Progenitor cell of endocrine pancreas (in vitro differentiated cells): Measurements from ENCODE around the gene PDLIM3. TPM values are rescaled to one million over a fixed set of nuclear protein-coding genes. Genes with fewer than 3 reads are reported as not detected.
A peak's percentile ranks its signal among the peaks of the same experiment; 100 is the strongest.
"Not testable (repeated sequence)": the region's sequence is repeated elsewhere in the genome, so short reads cannot be mapped to it uniquely, and the experiment has no call there.

Experiments used
- DNase-seq: peaks from one replicate; pipeline ENCODE4 v3.0.0; 2021; ENCODE audit warnings: low spot score; ENCODE audit not compliant: unreplicated experiment
- H3K27ac Mint-ChIP-seq: 2 replicates; pipeline ENCODE4 v1.8.0; 2021; ENCODE audit warnings: mild to moderate bottlenecking, moderate library complexity, mixed read lengths
- H3K27me3 Mint-ChIP-seq: 2 replicates; pipeline ENCODE4 v1.8.0; 2021; ENCODE audit warnings: mixed read lengths
- H3K36me3 Mint-ChIP-seq: 2 replicates; pipeline ENCODE4 v1.8.0; 2022; ENCODE audit warnings: mixed read lengths; ENCODE audit not compliant: insufficient read depth
- H3K4me1 Mint-ChIP-seq: 2 replicates; pipeline ENCODE4 v1.8.0; 2021; ENCODE audit warnings: low read depth, mixed read lengths
- H3K4me3 Mint-ChIP-seq: 2 replicates; pipeline ENCODE4 v1.8.0; 2021; ENCODE audit warnings: low read depth, mild to moderate bottlenecking, moderate library complexity, mixed read lengths
- H3K9me3 Mint-ChIP-seq: 2 replicates; pipeline ENCODE4 v1.8.0; 2021; ENCODE audit warnings: low read depth, mixed read lengths
- total RNA-seq: library from RNA; stranded (reverse); gene quantifications from 2 replicates; pipeline ENCODE4 v1.2.1, GENCODE V29; 2021
- TF ChIP-seq, protein P1 (sequence below): fragments of 200-600 bp; sonication (generic); IDR thresholded peaks from one replicate; pipeline ENCODE4 v1.5.0; 2021; ENCODE audit warnings: antibody characterized with exemption, mild to moderate bottlenecking; ENCODE audit not compliant: unreplicated experiment

The PDLIM3 gene
- total RNA-seq, 1 donor from 2014 or later = 3.2 TPM

DNA sequence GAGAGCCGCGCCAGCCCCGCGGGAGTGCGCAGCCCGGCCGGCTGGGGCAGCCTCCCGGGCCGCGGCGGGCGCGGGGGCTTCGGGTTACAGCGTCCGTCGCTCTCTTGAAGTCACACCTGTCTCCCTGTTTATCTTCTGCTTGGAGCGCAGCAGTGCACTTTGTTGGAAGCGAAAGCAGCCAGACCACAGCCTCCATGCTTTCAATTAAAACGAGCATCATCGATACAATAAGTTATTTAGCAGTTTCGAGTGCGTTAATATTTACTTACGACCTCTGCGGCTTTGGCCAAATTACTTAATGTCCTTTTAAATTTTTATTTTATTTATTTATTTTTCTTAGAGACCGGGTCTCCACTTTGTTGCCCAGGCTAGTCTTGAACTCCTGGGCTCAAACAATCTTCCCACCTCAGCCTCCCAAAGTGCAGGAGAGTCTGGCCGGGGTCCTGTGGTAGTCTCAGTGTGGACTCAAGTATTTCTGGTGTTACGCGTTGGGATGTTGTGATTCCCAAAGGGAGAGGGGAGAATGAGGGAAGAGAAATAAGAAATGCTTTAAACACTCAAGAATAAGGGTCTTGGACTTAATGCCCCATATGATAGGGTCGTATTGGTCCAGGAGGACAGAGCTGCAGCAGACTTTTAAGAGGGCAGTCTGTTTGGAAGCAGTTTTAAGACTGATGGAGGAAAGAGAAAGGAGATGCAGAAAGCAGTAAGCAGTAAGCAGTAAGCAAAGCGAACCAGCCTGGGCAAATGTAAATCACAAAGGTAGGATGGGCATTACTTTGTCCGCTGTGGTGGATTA is 504 bp upstream of the PDLIM3 start:
- Mint-ChIP-seq H3K4me1 (peaks cover 2% of the 10 kb centered on the region), H3K27me3 (peaks cover 33% of the 10 kb centered on the region), H3K4me3 (peak overlapping the region; percentile 68), H3K36me3 (no peaks in the 10 kb centered on the region), H3K9me3 (no peaks in the 10 kb centered on the region), H3K27ac (no peak overlapping the region)
- TF ChIP-seq, protein P1, sequence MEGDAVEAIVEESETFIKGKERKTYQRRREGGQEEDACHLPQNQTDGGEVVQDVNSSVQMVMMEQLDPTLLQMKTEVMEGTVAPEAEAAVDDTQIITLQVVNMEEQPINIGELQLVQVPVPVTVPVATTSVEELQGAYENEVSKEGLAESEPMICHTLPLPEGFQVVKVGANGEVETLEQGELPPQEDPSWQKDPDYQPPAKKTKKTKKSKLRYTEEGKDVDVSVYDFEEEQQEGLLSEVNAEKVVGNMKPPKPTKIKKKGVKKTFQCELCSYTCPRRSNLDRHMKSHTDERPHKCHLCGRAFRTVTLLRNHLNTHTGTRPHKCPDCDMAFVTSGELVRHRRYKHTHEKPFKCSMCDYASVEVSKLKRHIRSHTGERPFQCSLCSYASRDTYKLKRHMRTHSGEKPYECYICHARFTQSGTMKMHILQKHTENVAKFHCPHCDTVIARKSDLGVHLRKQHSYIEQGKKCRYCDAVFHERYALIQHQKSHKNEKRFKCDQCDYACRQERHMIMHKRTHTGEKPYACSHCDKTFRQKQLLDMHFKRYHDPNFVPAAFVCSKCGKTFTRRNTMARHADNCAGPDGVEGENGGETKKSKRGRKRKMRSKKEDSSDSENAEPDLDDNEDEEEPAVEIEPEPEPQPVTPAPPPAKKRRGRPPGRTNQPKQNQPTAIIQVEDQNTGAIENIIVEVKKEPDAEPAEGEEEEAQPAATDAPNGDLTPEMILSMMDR = no peak
- no peak for DNase-seq

DNA sequence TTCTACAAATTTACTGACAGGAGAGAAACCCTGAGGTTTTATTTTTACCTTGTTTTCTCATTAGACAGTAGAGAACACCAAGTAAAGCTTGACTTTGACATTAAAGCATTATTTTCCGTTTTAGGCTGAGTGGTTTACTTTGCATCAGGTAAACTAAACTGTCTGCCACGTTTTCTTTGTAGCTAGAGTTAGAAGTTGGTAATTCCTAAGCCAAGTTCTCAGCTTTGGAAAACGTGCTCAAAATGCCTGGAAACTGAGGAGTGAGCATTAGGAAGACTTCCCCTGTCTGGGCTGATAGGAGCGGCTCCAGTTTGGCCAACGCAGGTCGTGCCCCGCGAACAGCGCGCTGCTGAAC is 819 bp downstream of the PDLIM3 start:
- Mint-ChIP-seq H3K4me3 (peak overlapping the region; percentile 81), H3K27me3 (peaks cover 37% of the 10 kb centered on the region), H3K4me1 (peaks cover 2% of the 10 kb centered on the region), H3K27ac (no peak overlapping the region), H3K9me3 (no peaks in the 10 kb centered on the region), H3K36me3 (no peaks in the 10 kb centered on the region)
- TF ChIP-seq, protein P1 = no peak
- DNase-seq = no peak

DNA sequence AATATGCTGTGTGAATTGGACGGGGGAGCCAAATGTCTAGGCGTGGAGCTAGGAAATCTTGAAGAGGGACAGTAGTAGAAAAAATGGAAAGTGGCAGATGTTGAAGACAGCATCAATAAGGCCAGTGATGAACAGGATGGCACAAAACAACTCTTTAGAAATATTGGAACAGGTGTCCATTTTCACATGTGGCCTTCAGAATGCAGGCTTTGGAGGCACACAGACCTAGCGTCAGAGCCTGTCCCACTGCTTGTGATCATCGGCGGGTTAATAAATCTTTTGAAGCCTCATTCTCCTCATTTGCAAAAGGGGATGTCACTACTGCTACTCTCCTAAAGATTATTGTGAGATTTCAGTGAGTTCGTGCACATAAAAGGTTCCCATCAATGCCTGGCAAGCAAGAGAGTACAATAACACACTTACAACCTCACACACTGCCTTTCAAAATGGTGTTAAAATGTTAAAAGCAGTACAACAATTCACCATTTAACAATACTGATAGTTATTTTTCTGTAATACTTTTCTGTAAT is 2.4 kb downstream of the PDLIM3 start:
- Mint-ChIP-seq H3K9me3 (no peaks in the 10 kb centered on the region), H3K27ac (no peak overlapping the region), H3K27me3 (peaks cover 43% of the 10 kb centered on the region), H3K4me3 (no peak overlapping the region), H3K4me1 (peaks cover 2% of the 10 kb centered on the region), H3K36me3 (no peaks in the 10 kb centered on the region)
- TF ChIP-seq, protein P1 = no peak
- DNase-seq = no peak

DNA sequence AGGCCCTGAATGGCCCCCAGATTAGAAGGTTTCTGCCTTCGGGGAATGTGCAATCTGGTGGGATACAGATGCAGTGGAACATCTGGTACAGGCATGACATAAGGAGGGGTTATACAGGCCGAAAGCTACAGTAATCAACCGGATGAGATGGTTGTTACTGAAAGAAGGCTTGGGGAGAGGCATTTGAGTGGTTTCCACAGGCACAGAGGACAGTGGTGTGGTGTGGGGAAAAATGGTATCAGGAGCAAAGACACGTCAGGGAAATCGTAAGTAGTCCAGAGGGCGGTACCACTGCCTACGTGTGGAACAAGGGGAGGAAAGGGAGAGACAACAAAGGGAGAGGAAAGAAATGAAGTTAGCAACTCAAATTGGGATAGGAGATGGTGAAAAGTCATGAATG is 3.0 kb downstream of the PDLIM3 start:
- Mint-ChIP-seq H3K27ac (no peak overlapping the region), H3K9me3 (no peaks in the 10 kb centered on the region), H3K27me3 (peaks cover 43% of the 10 kb centered on the region), H3K36me3 (no peaks in the 10 kb centered on the region), H3K4me1 (peaks cover 2% of the 10 kb centered on the region), H3K4me3 (no peak overlapping the region)
- no peak for DNase-seq
- TF ChIP-seq, protein P1 = no peak

DNA sequence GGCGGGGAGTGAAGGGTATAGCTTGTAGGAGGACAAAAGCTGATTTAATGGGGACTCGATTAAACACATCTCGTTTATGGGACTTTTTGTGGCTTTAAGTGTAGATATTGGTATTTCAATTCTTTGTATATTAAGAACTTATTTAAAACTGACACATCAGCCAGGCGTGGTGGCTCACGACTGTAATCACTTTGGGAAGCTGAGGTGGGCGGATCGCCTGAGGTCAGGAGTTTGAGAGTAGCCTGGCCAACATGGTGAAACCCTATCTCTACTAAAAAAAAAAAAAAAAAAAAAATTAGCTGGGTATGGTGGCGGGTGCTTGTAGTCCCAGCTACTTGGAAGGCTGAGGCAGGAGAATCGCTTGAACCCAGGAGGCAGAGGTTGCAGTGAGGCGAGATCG is 3.7 kb downstream of the PDLIM3 start:
- H3K27me3 Mint-ChIP-seq = peaks cover 40% of the 10 kb centered on the region
- H3K27ac Mint-ChIP-seq, H3K4me1 Mint-ChIP-seq, H3K4me3 Mint-ChIP-seq, DNase-seq, H3K9me3 Mint-ChIP-seq, H3K36me3 Mint-ChIP-seq: not testable (repeated sequence)

DNA sequence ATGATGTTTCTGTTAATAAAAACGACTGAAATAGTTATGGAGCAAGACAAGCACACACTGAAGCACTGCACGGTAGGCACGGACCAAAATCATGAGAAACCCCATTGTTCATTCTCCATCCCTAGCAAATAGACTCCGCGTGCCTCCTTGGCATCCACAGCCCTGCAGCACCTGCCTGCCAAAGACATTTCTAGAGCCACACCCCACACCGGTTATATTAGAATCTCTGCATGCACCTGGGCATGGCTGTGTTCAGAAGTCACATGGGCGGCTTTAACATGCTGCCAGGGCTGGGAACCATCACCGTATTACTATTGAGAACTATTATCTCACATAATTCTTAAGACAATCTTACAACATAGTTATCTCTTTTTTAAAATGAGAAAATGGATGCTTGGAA is 5.9 kb downstream of the PDLIM3 start:
- Mint-ChIP-seq H3K4me3 (no peak overlapping the region), H3K27ac (no peak overlapping the region), H3K27me3 (peaks cover 27% of the 10 kb centered on the region), H3K4me1 (no peaks in the 10 kb centered on the region), H3K9me3 (no peaks in the 10 kb centered on the region), H3K36me3 (no peaks in the 10 kb centered on the region)
- TF ChIP-seq, protein P1 = no peak
- DNase-seq = no peak
